GM19238 (cell line): Measurements from ENCODE around the gene SIM1.

Experiments used
- DNase-seq: peaks from one replicate; pipeline ENCODE4 v3.0.0; 2011; ENCODE audit warnings: low spot score; ENCODE audit not compliant: insufficient read length

The SIM1 gene, protein sequence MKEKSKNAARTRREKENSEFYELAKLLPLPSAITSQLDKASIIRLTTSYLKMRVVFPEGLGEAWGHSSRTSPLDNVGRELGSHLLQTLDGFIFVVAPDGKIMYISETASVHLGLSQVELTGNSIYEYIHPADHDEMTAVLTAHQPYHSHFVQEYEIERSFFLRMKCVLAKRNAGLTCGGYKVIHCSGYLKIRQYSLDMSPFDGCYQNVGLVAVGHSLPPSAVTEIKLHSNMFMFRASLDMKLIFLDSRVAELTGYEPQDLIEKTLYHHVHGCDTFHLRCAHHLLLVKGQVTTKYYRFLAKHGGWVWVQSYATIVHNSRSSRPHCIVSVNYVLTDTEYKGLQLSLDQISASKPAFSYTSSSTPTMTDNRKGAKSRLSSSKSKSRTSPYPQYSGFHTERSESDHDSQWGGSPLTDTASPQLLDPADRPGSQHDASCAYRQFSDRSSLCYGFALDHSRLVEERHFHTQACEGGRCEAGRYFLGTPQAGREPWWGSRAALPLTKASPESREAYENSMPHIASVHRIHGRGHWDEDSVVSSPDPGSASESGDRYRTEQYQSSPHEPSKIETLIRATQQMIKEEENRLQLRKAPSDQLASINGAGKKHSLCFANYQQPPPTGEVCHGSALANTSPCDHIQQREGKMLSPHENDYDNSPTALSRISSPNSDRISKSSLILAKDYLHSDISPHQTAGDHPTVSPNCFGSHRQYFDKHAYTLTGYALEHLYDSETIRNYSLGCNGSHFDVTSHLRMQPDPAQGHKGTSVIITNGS

DNA sequence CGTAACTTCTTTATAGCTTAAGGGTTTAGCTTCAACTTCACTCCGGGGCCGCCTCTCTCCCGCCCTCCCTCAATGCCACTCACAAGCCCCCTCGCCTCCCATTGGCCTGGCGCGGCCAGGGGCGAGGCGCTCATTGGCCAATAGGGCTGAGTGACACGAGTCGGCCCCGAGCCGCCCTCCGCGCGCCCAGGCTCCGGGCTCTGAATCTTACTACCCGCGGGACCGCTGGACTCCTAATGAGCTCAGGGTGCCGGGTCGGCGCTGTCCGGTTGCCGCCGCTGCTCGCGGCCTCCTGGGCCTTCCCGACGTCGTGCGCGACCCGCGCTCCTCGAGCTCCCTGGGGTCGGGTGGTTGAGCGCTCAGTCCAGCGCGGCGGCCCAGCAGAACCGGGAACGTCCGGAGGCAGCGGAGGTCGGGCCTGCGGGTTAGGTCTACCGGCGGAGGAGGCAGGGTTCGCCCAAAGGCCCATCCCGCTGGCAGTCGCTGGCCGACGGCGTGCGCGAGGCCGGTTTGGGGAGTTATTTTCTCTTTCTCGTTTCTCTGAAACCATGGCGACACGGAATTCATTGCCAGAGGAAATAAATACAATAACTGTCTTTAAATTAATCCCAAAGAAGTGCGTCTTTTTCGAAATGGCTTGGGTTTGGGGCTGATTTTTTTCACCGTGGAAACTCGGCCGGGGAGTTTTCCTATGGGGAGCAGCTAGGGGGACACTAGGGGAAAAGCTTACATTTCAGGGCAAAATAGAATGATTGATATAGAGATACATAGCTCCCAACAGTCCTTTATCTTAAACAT is at the start of gene SIM1:
Gene SIM1 (minus strand): TSS at position 19 of the 798 bp plus-strand sequence. CDS start 1,453 bp downstream, outside the sequence.
- no peak for DNase-seq

DNA sequence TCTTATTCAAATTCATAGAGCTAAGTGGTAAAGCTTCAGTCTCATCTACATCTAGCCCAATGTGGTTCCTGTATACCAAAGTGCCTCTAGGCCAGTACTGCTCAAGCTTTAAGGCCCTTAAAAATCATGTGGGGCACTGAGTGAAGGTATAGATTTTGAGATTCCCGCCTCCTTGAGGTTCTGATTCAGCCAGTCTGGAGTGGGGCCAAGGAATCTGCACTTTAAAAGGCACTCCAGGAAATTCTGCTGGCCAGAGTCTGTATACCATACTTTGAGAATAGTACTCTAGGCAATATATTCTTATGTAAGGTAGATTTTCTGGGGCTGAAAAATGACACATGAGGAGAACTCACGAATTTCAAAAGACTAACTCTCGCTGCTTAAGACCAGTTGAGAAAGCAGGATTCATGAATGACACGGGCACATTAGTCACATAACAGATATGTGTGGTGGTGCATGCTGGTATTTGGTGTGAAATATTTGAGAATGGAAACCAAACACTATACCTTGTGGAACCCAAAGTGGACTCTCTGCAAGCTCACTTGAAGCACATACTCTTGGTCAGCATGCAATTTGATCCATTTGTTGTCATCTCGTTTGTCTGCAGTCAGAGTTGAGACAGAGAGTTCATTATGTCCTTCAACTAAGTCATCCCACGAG is 47.6 kb upstream of the SIM1 start:
- DNase-seq, result no peak

DNA sequence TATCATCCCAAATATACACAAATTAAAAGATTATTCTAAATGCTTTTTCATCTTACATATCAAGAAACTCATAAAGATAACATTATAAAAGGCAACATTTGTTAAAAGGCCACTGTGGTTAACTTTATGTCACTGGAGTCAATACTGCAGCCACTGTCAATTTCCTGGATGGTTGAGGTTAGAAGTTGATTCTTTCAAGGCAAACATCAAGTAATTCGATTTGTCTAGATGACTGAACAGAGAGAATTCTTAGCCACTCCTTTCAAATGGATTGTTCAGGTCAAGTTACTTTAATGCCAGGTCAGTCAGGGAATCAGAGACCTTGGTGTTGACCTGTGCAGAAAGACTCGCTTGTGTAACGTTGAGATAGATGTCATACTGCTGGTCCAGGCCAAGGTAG is 44.4 kb upstream of the SIM1 start:
- DNase-seq, result no peak

DNA sequence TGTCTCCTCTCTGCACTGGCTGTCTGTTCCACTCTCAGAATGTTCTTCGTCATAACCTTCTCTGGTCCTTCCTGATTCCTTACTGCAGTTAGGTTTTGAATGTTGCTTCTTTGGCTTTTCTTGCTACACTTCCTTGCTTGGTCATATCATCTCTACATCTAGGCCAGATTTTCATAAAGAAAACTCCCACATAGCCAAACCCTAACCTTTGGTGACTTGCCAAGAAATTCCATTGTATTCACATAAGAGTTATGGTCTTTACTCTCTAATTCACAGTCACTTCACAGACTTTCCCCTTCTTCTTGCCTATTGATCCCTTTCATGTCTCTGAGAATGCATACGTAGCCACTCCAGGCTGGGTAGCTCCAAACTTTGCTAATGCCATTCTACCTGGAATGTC is 41.9 kb upstream of the SIM1 start:
- DNase-seq, result no peak

DNA sequence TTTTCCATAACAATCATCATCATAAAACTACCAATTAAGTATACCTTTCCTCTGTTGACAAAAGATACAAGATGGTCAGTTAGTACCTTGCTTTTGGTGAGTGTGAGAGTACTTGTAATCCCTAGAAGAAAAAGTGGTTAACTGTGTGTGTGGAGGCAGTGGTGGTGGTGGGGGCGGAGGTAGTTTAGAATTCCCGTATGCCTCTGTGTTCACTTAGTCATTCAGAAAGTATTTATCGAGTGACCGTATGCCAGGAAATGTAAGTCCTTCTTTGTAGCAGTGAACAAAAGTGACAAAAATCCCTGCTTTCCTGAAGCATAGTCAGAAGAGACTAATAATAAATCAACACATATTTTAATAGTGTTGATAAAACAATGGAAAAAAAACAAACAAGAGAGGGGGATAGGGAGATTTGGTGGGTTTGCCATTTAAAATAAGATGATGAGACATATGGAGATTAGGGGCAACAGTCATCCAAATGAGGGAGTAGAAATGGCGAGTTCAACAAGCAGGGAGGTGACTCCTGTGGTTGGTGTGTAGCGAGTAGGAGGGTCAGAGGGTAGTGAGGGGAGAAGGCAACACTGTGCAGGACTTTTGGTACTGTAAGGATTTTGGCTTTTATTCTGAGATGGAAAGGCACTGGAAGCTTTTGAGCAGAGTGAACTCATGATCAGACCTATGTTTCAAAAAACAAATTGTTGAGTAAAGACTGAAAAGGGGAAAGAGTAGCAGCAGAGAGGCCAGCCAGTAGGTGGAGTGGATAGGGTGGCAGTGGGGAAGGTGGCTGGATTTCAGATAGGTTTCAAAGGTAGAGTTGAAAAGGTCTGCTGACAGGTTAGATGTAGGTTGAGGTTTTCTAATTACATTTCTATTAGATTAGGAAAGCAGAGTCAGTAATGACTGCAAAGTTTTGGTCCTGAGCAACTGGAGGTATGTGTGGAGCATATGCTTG is 40.3 kb upstream of the SIM1 start:
- DNase-seq, result no peak

DNA sequence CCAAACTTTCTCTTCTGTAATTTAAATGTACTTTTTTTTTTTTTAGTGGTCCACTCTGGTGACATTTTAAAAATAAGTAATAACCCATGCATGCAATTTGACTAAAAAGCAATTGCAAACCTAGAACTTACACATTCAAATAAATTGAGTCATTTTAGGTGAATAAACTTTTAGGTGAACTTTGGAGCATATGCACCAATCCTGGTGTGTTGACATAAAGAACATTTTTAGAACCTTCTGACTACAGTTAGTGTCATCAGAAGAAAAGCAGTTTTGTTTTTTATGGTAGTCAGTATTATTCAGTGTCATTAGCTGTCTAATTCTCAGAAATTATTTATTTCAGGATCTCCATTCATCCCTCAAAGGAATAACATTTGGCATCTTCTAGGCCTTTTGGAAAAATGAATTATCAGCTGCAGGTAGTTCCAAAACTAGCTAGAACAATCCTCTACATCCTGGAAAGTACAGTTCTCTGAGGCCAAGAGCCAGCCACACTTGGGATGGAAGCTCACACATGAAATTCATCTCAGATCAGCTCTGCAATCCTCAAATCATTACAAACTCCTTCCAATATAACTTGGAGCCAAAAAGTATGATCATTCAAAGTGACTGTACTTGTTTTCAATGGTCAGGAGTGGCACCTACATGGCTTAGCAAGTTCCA is 38.5 kb upstream of the SIM1 start:
- no peak for DNase-seq

DNA sequence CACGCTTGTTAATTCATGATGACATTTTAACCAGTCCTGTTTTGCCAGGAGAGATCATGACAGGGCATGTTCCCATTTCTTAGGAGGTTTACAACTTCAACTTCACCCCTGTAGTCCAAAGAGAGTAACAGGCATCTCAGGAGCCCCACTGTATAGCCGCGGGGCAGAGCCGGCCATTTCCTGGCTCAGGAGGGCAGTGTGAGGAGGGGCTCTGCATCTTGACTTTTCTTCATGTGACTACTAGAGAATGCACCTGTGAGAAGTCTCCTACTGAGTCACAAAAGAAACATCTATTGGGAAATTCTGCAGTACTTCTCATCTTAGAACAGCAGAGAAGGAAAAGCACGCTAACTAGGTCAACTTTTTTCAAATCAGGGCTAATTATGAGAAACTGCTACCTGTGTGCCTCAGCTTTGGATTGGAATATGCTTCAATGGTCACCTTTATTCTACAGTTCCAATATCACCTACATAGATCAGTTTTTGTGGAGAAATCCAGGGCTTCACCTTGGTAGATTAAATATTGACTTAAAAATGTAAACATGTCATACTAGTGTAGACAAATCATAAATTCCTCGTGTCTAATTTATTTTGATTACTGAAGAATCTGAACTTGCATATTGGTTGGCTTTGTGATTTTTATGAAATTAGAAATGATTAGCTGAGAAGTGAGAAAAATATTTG is 28.6 kb upstream of the SIM1 start:
- no peak for DNase-seq

DNA sequence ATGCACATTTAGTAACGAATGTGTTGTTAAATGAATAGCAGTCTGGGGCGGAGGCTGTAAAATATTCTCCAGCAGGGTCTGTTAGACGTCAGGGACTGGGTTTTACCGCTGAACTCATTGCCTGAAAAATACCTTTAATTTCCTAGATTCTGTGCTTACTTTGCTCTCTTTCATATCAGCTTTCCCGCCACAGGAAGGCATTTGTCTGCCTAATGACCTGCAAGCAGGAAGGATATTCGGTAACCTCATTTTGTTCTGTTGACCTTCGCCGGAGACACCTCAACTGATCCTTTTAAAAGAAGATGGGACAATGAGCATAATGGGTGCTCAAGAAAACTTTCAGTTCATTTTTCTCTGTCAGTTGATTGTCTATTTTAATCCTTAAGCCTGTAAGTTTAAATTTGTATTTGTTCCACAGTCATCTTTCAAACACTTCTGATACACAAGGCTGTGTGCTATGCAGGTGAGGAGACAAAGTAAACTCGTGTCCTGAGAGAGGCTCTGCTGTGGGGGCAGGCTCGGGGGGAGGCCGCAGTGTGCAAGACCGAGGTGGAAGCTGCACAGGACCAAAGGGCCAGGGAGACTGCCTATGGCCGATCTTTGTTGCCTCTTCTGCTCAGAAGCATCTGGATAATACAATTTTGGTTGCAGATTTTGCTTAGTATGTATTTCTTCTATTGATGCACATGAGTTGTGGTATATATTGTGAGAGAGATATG is 27.4 kb upstream of the SIM1 start:
- DNase-seq, result no peak

DNA sequence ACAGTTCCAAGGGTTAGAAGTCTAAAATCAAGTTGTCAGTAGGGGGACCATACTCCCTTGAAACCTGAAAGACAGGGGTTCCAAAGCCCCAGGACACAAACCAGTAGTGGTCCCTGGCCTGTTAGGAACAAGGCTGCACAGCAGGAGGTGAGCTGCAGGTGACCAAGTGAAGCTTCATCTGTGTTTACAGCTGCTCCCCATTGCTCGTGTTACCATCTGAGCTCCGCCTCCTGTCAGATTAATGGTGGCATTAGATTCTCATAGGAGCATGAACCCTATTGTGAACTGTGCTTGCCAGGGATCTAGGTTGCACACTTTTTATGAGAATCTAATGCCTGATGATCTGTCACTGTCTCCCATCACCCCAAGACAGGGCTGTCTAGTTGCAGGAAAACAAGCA is 25.3 kb upstream of the SIM1 start:
- DNase-seq, result no peak

DNA sequence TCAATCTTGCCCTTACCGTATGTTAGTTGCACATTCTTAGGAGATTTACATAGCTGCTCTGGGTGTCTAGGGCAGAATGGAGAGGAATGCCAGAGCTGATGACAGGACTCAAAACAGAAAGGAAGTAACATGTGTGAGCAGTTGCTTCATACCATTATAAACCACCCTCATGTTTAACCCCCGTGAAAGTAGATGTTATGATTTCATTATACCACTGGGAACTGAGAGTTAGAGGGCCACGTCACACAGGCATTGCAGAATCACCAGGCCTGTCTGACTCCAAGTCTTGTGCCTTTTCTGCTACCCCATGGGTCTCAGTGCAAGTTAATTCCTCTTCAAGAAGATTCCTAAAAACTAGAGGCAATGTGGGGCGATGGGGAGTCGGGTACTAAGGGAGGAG is 23.5 kb upstream of the SIM1 start:
- no peak for DNase-seq

DNA sequence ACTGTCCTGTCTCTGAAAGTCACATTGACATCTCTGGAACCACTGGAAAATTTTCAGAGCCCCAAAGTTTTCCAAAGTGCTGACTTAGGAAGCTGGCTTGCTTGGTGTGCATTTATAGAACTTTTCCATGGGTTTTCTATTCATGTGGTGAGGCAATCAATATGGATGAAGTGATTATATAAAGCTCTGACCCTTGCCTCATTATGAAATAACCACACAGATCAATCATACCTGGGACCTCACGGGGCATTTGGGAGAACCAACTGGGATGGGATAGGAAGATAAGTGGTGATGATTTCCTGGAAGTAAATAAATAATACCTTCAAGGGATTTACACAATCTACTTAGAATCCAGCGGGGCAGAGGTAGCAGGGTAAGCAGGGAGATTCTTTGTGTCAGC is 22.9 kb upstream of the SIM1 start:
- no peak for DNase-seq

DNA sequence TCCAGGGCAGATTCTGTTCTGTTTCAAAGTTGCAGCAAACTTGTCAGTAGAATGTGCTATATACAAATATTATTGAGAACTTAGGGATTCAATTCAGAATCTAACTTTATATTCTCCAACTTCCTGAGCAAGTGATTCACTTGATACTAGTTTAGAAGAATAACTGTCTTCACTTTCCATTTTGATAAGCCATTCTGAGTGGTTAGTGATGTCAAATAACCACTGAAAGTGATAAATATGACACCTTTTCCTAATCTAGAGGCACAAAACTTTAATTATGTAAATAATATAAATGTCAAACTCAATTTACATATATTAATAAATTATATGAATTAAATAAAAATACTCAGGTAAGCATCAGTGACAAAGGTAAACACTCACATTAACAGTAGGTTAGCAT is 20.5 kb upstream of the SIM1 start:
- no peak for DNase-seq

DNA sequence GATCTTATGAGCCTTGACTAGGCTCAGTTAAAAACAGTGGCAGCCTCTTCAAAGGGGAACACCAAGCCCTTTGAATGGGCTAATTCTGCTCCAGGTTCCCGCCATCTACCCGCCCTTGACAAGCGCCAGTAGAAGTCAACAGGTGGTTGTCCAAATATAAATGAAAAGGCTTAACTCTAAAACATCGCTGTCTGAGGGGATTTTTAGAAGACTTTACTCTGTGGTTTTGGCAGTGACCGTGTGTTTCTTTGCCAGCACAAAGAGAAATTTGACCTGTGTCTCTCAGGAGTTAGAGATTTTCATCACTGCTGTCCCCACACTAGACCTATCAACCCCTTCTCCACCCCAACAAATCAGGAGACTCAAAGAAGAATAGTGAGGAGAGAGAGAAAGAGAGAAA is 19.8 kb upstream of the SIM1 start:
- DNase-seq, result no peak

DNA sequence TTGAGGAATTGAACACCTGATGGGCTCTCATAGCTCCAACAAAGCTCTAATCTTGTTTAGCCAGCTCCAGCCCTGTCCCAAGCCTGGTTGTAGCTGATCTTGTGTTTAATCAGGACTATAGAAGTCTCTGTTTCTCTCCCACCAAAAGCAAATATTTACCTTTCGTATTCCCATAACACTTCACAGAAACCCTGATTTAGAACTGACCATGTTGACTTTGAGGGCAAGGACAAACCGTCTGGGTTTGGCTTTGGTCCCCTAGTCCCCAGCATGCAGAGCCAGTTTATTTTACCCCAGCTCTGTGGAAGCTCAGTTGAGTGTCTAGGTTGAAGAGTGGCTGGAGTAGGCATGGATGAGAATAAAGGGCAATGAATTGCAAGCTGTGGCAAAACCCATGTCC is 18.0 kb upstream of the SIM1 start:
- DNase-seq, result no peak

DNA sequence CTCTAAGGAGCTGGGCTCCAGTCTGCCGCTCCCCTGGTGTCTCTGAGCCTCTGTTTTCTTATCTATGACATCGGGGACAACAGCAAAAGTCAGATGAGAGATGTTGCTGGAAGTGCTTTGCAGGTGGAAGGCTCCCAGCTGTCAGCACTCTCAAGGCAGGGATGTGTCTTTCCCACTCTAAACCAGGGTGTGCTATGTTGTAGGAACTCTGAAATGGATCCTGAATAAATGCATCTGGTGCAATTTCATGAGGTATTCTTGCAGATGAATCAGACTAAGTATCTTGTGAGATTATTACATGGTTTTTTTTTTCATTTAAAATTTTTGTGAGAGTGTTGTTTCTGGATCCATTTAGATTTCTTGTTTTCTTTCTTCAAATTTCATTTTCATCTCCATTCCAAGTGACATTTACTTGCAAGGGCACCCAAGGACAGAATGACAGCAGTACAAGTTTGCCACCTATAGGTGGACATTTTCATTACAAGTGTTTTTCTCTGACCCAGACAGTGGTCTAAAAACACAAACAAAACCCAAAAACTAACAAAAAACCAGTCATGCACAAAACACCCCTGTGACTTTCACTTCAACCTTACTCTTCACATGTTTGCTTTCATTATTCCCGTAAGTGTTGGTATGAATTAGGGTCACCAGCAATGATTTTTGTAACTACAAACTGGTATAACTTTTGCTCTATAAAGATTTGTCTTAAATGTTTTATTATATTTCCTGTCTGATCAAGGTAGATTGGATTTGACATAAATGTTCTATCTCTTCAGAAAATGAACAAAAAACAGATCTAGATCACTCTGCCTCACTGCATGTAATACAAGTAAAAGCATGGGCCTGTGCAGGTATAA is 14.7 kb upstream of the SIM1 start:
- no peak for DNase-seq

DNA sequence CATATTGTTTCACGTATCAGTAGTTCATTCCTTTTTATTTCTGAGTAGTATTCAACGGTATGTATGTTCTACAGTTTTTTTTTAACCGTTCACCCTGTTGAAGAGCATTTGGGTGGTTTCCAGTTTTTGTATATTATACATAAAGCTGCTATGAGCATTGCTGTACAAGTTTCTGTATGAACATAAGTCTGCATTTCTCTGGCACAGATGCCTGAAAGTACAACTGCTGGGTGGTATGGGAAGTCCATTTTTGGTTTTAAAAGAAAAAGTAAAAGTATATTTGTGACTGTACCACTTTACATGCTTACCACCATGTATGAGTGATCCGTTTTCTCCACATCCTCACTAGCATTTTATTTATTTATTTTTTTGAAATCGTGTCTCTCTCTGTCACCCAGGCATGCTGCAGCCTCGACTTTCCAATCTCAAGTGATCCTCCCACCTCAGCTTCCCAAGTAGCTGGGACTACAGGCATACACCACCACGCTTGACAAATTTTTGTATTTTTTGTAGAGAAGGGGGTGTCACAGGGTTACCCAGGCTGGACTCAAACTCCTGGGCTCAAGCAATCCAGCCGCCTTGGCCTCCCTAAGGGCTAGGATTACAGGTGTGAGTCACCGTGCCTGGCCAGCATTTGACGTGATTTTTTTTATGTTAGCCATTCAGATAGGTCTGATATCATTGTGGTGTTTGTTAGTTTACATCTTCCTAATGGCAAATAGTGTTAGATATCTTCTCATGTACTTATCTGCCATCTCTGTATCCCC is 11.0 kb upstream of the SIM1 start:
- no peak for DNase-seq

DNA sequence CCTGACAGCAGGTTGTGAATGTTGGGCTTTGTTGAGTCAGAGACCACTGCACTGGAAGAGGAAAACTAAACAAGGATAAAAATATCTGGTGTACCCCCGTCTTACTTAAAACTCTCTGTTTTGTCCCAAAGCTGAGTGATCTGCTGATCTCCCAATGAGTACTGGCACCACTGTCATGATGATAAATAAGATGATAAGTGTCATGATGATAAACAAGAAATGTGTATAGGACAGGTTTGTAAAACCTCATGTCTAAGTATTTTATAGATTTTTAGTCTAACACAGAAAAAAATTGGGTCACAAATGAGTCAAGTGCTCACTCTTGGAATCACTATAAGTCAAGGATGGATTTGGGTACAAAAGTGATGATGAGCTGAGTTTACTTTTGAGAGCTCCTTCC is 8.5 kb upstream of the SIM1 start:
- no peak for DNase-seq
